Measurements from ENCODE around the gene KIF6. TPM values are rescaled to one million over a fixed set of nuclear protein-coding genes. Genes with fewer than 3 reads are reported as not detected.

Gene KIF6
- total RNA-seq, 1 experiment from 2014 or later: 0.11 TPM

DNA sequence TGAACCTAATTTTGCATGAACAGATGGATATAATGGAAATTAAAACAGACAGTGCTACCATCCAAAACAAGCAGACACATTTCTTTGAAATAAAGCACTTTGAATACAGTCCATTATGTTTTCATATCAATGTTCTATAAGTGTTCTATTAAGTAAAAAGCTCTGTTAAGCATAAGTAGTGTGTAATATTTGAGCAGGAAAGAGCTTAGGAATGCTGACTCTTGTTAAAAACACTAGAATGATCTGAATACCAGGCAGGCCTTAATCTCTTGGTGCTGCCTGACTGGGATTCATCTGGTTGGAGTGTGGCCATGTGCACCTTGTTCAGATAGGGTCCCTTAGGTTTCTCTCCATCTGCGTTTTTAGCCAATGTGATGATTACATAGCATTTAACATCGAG is 130.9 kb downstream of the KIF6 start:
- DNase-seq (ENCODE audit: low read depth): no peak

DNA sequence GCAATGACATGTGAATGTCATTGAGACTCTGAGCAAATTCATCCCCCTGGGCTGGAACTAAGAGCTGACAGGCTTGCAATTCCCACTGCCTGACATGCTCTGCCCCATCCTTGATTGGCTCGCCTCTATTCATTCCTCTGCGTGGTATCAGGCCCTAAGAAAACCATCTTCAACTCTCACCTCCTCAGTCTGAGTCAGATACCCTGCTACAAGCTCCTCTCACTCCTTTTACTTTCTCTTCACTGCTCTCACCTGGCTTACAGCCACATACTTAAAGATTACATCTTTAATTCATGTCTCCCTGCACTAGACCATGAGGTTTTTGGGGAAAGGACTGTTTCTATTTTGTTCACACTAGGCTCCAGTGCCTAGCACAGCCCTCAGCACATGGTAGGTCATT is 131.6 kb downstream of the KIF6 start:
- peak; percentile 26 for DNase-seq (ENCODE audit: low read depth)

DNA sequence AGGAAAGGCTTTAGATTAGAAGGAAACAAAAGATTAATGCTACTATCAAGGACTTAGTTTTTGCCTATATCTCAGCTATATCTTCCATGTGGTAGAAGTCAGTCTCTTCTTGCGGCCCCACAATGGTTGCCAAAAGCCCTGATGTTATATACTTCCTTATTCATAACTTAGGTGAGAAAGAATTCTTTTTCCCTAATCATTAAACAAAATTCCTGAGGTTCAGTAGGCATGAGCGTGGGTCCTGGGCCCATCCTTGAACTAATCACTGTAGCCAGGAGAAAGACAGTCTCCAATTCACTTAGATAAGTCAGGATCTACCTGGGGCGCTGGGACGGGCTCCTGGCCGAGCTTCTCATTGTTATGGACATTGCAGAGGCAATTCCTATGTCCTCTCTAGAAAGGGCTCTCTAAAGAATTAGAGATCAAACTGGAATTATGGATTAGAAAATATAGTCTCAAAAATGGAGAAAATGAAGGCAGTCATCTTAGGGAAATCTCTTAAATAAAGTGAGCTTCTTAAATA is 134.3 kb downstream of the KIF6 start:
- DNase-seq (ENCODE audit: low read depth): no peak

DNA sequence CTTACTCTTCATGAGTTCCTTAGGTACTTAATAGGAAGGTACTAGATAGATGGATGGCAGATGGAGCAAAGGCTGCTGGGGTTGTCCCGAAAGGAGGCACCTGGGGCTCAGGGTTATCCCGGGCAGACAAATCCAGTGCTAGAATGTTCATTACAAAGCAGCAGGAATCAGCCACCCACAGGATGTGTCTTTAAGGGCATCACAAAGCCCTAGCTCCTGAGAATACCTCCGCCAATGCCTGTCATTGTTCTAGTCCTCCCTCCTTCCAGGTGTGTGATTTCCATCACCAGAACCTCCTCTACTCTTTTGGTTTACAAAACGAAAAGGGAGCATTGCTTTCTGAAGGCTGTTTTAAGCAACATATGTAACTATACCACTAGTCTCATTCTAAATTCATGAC is 138.1 kb downstream of the KIF6 start:
- no peak for DNase-seq (ENCODE audit: low read depth)

DNA sequence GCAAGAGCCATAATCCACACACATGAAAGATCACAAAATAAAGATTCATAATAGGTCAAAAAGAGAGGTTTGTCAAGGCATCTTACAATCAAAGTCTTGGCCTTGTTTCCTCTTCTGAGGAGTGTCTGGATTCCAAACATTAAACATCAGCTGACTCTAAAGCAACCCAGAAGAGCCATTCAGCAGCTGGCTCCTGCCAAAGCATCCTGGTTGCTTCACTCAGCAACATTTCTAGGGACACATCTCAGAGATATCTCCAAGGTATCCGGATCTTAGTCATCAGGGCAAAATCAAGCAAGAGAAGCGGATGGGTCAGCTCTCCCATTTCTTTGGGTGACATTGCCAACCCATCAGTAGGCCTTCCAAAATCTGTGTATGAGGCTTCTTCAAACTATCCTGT is 139.6 kb downstream of the KIF6 start:
- DNase-seq (ENCODE audit: low read depth): no peak

DNA sequence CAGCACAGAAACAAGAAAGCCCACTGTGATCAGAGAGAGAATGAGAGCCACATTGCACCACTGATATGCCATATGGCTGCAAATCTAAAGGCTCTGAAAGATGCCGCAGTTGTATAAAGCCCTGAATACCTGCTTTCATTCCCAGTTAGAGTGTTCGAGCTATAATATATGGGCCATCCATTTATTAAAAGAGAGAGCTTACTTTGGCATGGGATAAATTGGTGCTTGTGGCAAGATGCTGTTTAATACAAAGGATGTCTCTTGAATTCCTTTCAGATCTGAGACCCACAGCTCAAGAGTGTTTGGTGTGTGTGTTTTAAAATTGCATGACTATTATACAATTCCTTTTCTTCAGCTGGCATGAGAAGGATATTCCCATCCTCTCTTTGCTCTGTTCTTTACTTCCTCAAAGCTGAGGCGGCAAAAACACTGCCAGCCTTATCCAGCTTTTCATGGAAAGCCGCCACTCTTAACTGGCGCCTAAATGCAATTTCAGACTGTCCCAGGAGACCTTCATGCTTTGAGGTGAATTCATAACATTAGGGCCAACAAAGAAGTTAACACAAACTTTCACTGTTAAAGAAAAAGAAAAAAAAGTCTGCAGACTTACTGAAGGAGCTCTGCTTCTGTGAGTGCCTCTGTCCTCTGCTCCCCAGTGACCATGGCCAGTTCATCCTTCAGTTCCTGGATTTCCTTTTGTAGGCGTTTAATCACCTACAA is 147.6 kb downstream of the KIF6 start:
- no peak for DNase-seq (ENCODE audit: low read depth)

DNA sequence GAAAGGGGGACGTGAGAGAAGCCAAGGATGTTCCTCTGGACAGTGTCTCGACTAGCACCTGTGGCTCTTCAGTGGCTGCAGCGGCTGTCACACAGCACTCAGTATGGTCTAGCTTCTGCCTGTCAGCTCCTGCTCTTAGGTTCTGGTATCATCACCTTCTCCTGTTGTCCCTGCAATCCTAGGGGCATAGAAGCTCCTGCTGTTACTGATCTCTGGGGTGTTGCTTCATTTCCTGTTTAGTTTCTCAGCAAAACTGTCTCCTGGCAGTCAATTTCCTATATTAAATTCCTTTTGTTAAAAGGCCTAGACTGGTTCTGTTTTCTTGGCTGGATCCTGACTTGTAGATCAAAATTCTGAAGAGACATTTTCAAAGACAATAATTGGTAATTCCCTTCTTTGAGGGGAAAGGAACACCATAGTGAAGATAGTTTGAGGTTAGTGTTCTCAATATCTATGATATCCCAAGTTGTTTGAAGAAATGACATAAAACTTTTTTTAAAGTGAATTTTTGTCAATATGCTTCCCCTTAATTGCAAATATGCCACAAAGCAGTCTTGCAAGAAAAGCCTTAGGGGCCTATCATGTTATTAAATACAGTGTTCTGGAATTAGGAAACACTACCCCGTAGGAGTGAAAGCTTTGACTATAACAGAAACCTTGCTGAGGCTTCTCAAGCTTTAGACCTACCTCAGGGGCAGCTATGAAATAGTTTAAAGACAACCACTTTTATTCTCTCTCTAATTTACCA is 148.5 kb downstream of the KIF6 start:
- no peak for DNase-seq (ENCODE audit: low read depth)

DNA sequence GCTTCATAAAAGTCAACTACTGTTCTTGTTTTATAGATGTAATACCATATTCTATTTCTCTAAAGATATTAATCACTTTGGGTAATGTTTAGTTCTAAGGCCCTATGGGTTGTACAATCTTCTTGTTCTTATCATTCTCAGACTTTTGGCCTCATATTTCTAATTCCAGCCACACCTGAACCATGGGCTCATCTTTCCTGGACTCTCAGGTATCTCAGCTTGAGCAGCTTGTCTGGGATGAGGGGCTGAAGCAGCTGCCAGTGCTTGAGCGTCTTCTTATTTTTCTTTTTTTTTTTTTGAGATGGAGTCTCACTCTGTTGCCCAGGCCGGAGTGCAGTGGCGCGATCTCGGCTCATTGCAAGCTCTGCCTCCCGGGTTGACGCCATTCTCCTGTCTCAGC is 150.2 kb downstream of the KIF6 start:
- no peak for DNase-seq (ENCODE audit: low read depth)

DNA sequence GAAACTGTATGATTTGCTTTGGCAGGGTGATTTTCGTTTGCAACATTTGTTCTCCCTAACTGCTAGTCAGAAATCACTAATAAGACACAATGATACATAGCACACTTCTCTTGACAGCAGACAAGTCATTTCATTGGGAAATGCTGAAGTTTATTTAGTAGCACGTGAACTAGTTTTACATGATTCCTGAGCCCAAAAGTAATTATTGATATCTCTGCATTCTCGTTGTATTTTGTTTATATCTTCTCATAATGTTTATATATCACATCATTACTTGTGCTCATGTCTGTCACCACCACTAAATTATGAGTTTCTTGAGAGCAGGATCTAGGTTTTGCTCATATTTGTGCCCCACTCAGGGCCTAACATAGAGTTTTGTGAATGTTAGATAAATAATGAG is 151.7 kb downstream of the KIF6 start:
- DNase-seq (ENCODE audit: low read depth): no peak

DNA sequence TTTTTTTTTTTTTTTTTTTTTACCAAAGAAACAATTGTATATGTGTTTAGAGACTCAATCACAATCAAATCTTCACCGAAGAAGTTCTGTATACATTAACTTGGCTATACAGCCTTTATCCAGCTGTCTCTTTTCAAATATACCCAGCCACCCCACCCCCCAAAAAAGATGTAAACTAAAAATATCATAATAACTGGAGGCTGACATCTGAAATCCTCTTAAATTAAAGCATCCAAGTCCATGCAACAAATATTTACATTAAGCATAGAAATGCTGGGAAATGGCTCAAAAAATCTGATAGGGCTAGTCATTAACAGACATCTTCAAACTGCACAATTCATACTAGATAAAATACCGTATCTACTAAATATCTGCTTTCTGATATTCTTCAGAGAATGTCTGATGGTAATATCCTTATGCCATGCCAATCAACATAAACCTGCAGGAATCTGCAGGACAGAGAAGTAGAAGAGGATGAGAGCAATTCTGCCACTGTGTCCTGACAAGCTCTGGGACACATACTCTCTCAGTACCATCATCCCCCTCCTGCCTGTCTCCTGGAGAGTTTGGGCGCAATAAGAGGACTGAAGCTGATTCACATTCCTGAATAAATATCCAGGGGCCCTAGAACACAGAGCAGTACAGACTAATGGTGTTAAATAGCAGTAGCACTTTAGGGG is 152.4 kb downstream of the KIF6 start:
- DNase-seq (ENCODE audit: low read depth): no peak

DNA sequence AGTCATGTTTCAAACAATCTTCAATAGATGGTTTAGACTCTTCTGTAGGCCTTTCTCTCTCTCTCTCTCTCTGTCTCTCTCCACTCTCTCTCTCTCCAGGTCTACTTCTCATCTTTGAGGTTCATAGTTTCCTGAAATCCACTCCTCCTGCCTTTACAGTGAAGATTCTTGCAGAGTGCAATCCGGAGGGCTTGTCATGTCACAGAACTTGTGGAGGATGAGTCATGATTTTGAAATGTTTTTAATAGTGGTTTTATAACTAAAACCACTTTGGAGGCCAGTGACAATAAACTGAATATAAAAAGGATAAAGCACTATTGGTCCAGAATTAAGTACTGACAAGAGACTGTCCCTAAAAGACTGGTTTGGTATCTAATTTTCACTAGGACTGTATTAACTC is 156.3 kb downstream of the KIF6 start:
- peak; percentile 28 for DNase-seq (ENCODE audit: low read depth)

DNA sequence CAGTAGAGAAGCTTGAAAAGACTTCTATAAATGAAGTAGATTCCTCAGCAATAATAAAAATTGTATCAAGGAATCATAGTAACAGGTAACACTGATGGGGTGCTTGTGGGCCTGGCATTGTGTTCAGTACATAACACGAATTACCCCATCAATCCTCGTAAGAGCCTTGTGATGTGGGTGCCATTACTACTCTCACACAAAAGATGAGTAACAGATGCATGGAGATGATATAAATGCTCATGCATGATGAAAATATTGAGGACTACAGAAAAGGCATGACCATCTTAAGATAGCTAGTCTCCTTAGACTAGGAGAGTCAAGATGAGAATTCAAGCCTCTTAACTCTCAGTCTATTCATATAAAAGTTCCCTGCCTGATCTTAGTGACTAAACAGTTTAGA is 158.1 kb downstream of the KIF6 start:
- DNase-seq (ENCODE audit: low read depth): no peak

DNA sequence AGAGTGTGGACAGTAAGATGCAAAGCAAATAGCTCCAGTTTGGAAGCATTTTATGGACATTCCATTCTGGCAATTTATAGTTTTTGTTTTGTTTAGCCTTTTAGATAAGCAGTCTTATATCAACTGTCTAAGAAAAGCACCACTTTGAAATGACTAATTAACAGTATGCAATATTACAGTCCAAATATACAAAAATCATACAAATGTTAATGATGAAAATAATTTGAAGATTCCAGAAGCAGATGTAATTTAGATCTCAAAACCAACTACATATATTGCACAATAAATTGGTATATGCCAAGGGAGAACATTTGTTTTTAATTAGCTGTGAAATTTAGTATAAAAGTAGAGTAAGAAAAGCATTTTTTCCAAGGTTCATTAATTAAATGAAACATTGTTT is 158.8 kb downstream of the KIF6 start:
- DNase-seq (ENCODE audit: low read depth): no peak

DNA sequence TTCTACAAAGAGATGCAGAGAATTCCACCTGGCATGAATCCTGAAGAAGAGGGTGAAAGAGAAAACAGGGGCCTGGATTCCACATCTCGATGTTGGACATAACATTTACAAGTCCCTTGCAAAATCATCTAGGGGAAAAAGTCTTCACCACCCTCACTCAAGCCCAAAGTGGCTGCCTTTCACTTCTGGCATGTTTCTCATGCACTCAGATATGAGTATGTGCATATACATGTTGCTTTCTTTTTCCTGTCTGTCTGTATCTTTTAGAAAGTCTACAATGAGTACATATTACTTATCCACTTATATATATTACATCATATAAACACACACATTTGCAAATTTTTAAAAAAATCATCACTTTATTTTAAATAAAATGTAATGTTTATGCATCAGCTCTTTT is 159.3 kb downstream of the KIF6 start:
- no peak for DNase-seq (ENCODE audit: low read depth)

DNA sequence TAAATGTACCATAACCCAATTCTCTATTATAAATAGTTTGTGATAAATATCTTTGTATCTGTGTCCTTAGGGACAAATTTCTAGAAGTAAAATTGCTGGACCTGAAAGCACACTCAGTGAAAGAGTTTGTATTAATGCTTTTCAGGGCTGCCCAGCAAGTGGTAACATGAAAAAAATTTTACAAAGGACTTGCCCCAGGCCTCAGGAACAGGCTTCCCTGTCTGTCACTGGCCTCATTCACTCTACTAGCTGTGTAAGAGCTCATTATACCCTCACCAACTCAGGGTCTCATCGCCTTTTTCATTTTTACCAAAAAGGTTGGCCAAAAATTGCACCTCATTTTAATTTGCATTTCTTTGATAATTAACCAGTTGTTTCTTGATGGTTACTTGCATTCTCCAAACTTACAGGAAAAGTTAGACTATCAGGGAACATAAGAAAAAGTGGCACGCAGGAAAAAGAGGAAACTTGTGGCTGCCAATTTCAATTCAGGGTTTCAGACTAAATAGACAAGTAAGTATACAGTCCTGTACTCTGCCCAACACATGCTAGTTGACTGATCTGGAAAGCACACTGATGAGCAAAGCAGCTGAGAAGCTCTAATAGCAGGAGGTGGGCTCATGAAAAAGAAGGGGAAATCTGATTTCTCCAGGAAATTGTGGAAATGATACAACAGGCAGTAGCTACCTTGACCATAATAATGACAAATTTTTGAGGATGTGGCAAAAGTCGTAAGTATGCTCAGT is 161.5 kb downstream of the KIF6 start:
- DNase-seq (ENCODE audit: low read depth): no peak

DNA sequence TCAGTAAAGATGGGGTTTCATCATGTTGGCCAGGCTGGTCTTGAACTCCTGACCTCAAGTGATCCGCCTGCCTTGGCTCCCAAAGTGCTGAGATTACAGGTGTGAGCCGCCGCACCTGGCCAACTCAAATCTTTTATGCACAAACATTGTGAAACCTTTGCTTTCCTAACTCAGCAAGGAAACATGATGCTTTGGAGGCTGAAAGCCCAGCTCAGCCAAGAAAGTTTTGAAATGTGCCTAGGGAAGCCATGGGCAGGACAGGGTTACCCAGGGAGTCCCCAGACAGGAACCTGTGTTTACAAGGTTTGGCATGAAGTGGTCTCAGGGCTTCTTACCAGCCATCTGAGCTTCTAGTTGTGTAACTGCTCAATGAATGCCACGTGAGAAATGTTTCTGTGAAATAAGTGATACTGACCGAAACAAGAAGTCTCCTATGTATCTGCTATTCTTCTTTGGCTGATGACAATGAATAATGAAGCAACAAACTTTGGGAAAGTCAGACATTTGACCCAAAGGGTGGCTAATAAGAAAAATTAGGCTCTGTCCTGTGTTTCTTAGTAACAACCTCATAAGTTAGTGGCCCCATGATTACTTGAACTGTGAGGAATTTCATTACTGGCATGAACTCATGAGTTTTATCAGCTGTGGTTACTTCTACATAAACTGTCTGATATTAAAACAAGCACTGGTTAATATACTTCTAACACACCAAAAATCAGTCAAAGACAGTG is 163.5 kb downstream of the KIF6 start:
- DNase-seq (ENCODE audit: low read depth): no peak

DNA sequence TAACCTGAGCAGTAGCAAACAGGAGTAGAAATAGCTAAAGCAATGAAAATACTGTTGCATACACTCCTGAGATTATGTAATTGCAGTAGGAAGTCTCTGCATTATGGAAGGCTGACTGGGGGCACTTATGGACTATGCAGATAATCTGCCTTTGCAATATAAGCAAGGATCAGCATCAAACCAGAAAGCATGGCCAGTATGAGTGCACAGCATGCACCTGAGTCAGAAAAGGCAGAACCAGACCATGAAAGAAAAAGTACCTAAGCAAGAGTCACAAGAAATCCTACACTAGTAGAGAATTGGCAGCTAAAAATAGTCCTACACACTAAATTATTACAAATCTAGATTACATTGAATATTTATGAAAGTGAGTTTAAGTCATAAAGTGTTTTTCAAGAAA is 164.3 kb downstream of the KIF6 start:
- no peak for DNase-seq (ENCODE audit: low read depth)

DNA sequence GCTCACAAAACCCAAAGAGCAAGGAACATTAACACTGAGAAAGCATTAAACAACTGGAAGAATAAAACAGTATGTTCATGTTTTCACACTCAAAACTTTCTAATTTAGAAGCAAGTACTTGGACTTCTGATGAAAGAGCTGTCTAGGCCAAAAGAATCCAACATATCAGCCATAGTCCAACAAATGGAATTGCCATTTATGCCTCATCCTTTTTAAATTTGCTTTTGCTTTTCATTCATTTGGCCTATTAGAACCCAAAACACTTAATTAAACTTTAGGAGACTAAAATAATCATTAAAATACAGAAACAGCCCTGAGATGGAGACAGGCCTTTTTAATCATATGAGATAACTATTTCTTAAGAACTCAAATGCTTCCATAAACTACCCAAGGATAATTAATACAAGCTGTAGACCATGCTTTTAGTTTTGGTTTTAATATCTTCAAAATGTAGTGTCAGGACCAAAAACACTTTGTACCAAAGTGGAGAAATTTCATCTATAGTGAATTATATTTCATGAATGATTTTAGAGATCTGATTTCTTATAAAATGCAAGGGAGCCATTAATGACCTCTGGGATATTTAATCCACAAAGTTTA is 166.5 kb downstream of the KIF6 start:
- no peak for DNase-seq (ENCODE audit: low read depth)

DNA sequence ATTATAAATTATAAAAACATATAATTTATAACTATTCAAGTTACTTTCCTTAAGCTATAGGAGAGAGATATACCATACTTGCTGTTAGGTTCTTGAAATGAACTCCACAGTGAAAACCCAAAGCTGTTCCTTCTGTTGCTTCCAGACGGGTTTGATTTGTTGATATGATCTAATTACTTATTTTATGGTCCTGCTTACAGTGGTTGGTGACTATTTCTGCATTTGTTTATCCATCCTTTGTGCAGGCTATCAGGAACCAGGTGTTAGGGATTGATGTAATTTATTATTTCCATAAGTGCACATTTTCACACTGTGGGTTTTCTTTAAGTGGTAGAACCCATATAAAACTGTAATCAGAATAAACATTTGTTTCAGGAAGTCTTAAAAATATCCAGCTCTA is 167.1 kb downstream of the KIF6 start:
- DNase-seq (ENCODE audit: low read depth): no peak

DNA sequence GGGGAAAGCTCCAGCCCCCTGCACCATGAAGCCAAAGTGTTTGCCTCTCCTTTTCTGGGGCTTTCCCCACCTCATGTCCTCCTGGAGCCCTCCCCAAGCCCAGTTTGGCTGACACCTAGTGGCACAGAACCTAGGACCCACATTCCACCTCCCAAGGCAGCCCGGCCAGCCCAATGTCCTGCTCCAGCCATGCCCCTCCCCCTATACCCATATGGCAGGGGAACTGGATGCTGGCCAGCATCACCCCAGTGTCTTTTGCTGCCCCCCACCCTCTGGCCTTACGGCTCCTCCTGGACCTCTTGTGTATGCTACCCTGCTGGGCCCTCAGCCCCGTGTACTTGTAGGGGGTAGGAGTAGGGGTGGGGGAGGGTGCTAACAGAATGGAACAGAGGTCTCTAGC is 170.1 kb downstream of the KIF6 start:
- DNase-seq (ENCODE audit: low read depth): no peak

Measured in Daoy (cell line).